ENCODE results near the gene LIMA1. TPM values are rescaled to one million over a fixed set of nuclear protein-coding genes. Genes with fewer than 3 reads are reported as not detected.
"Not testable (repeated sequence)": the region's sequence is repeated elsewhere in the genome, so short reads cannot be mapped to it uniquely, and the experiment has no call there.

LIMA1 gene
- polyA plus RNA-seq, 1 donor: 93.6 TPM

GRCh38 chr12:50291377-50291776 is 8.1 kb upstream of the LIMA1 start:
- DNase-seq: no peak

GRCh38 chr12:50290692-50291091 is 7.4 kb upstream of the LIMA1 start:
- not testable (repeated sequence) for DNase-seq

GRCh38 chr12:50287271-50287670 is 4.0 kb upstream of the LIMA1 start:
- DNase-seq: no peak

GRCh38 chr12:50285253-50285652 is 1.9 kb upstream of the LIMA1 start:
- DNase-seq: no peak

GRCh38 chr12:50282721-50283228 is 545 bp downstream of the LIMA1 start:
- no peak for DNase-seq

- DNase-seq: no peak
These were observed 3.8 kb downstream of the LIMA1 start for GRCh38 chr12:50279501-50279900.

GRCh38 chr12:50276912-50277671 is 6.2 kb downstream of the LIMA1 start:
- DNase-seq: no peak

- no peak for DNase-seq
These were observed 7.3 kb downstream of the LIMA1 start for GRCh38 chr12:50276068-50276467.

GRCh38 chr12:50275556-50275955 is 7.8 kb downstream of the LIMA1 start:
- no peak for DNase-seq

GRCh38 chr12:50275127-50275526 is 8.2 kb downstream of the LIMA1 start:
- not testable (repeated sequence) for DNase-seq

- no peak for DNase-seq
These were observed 11.5 kb downstream of the LIMA1 start for GRCh38 chr12:50271724-50272247.

GRCh38 chr12:50268482-50268881 is 14.8 kb downstream of the LIMA1 start:
- DNase-seq: no peak

GRCh38 chr12:50265770-50266524 is 17.4 kb downstream of the LIMA1 start:
- DNase-seq: no peak

- no peak for DNase-seq
These were observed 19.5 kb downstream of the LIMA1 start for GRCh38 chr12:50263832-50264231.

GRCh38 chr12:50261654-50262053 is 21.7 kb downstream of the LIMA1 start:
- DNase-seq: no peak

- DNase-seq: no peak
These were observed 25.2 kb downstream of the LIMA1 start for GRCh38 chr12:50258167-50258551.

GRCh38 chr12:50257236-50258166 is 25.8 kb downstream of the LIMA1 start:
- DNase-seq: no peak

GRCh38 chr12:50256761-50257160 is 26.6 kb downstream of the LIMA1 start:
- DNase-seq: no peak

- no peak for DNase-seq
These were observed 30.2 kb downstream of the LIMA1 start for GRCh38 chr12:50252977-50253602.

GRCh38 chr12:50251619-50252252 is 31.6 kb downstream of the LIMA1 start:
- DNase-seq: no peak
